GM19468 (cell line): ENCODE results near the gene RNFT2.
A peak's percentile ranks its signal among the peaks of the same experiment; 100 is the strongest.
"Not testable (repeated sequence)": the region's sequence is repeated elsewhere in the genome, so short reads cannot be mapped to it uniquely, and the experiment has no call there.

Source experiments
- ATAC-seq: cut with Tn5 transposase; IDR thresholded peaks from one replicate; pipeline ENCODE4 v1.9.1; 2021; ENCODE audit warnings: mild to moderate bottlenecking, moderate library complexity, moderate number of reproducible peaks; ENCODE audit not compliant: unreplicated experiment; ENCODE audit errors: extremely low read depth

The RNFT2 gene

GRCh38 chr12:116783525-116784237, 45.6 kb downstream of the RNFT2 start:
- ATAC-seq, result no peak

- ATAC-seq, result no peak
Measured at GRCh38 chr12:116784238-116784612, 46.1 kb downstream of the RNFT2 start.

- ATAC-seq, result not testable (repeated sequence)
Measured at GRCh38 chr12:116789562-116789961, 51.4 kb downstream of the RNFT2 start.

GRCh38 chr12:116790066-116790465, 52.0 kb downstream of the RNFT2 start:
- ATAC-seq, result no peak

- ATAC-seq, result no peak
Measured at GRCh38 chr12:116792403-116792802, 54.3 kb downstream of the RNFT2 start.

GRCh38 chr12:116794725-116795124, 56.6 kb downstream of the RNFT2 start:
- ATAC-seq, result no peak

- ATAC-seq, result no peak
Measured at GRCh38 chr12:116797885-116798284, 59.8 kb downstream of the RNFT2 start.

GRCh38 chr12:116798719-116799118, 60.6 kb downstream of the RNFT2 start:
- no peak for ATAC-seq

- no peak for ATAC-seq
Measured at GRCh38 chr12:116799955-116800354, 61.8 kb downstream of the RNFT2 start.

GRCh38 chr12:116800918-116801317, 62.8 kb downstream of the RNFT2 start:
- no peak for ATAC-seq

GRCh38 chr12:116802018-116802417, 63.9 kb downstream of the RNFT2 start:
- ATAC-seq, result no peak

GRCh38 chr12:116803013-116803736, 65.1 kb downstream of the RNFT2 start:
- peak; percentile 30 for ATAC-seq

GRCh38 chr12:116804051-116804450, 65.9 kb downstream of the RNFT2 start:
- no peak for ATAC-seq

GRCh38 chr12:116806845-116807440, 68.8 kb downstream of the RNFT2 start:
- ATAC-seq, result no peak

GRCh38 chr12:116807546-116807945, 69.4 kb downstream of the RNFT2 start:
- no peak for ATAC-seq

- ATAC-seq, result no peak
Measured at GRCh38 chr12:116808113-116809105, 70.3 kb downstream of the RNFT2 start.

- ATAC-seq, result no peak
Measured at GRCh38 chr12:116812238-116812637, 74.1 kb downstream of the RNFT2 start.

- ATAC-seq, result no peak
Measured at GRCh38 chr12:116813271-116814041, 75.3 kb downstream of the RNFT2 start.

- ATAC-seq, result not testable (repeated sequence)
Measured at GRCh38 chr12:116814766-116815165, 76.7 kb downstream of the RNFT2 start.
